ENCODE measurements around the gene ECSCR.
A peak's percentile ranks its signal among the peaks of the same experiment; 100 is the strongest.

ECSCR gene

DNA sequence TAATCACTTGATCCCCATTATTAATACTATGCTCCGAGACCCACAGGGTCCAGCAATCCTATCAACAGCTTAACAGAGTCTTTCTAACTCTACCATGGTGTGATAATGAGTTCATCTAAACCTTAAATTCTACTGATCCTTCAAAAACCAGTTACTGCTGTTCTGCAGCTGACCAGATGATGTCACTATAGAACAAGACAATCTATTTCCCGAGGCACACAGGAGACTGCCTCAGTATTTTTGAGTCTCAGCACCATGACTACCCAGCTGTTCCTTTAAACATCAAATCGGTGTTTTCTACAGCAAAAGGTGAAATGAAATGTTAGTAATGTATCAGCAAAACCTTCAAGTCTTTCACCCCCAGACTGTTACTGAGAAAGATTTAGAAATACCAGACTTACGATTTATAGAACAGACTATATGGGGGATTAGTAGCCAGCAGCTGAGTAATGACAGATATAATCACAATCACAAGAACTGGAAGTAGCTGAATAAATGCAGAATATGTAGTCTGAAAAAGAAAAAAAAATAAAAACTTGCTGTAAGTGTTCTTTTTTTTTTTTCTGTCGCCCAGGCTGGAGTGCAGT, 40.1 kb downstream of the ECSCR start:
- Histone ChIP-seq H3K36me3 (peaks cover 17% of the 10 kb centered on the region), H3K27me3 (no peaks in the 10 kb centered on the region)

DNA sequence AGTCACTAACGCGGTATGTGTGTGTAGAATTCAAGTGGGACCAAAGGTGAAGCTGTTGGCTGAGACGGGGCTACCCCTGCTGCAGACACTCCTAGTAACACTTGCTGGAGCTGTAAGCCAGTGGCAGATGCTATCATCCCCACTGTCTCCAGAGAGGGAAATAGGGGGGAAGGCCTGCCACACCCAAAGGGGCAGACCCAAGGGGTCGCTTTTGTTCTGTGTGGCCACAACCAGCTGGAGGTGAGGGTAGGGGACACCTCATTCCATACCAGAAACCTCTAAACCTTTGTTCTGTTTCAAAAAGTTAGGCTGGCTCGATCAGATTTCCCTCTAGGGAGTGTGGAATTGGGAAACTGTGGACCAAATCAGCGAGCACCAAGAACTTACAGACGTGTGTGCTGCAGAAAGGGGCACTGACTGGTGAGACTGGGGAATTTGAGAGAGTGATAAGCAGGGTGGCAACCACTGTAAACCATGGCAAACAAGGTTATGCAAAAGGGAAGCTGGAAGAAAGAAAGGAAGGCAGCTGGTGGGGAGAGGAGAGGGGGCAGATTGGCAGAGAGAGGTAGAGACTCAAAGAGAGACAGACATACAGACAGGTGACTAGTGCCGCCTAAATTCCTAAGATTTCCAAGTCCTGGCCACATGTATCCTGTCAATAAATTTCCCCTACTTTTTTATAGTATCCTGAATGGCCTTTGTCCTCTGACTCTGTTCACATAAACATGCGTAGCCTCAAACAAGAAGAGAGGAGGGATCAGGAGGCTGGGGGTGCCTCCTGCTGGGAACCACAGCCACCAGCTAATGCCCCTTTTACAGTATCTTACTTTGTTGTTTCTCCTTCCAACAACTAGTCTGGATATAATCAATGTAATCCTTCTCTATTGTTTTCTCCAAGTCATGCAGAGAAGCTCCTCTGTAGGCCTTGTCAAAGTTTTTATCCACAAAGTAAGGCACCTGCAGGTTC, 43.0 kb downstream of the ECSCR start:
- DNase-seq, result no peak
- Histone ChIP-seq H3K9me3 (no peaks in the 10 kb centered on the region), H3K27me3 (no peaks in the 10 kb centered on the region), H3K4me1 (no peaks in the 10 kb centered on the region), H3K4me3 (ENCODE audit: low read depth, low read length) (no peak overlapping the region), H3K36me3 (peaks cover 22% of the 10 kb centered on the region)
- TF ChIP-seq CTCF (IDR thresholded peaks at IDR 0.05; ENCODE audit: low read depth, low read length), result no peak

More for the DNA sequence above, 40.1 kb downstream of the ECSCR start:
- TF ChIP-seq CTCF (IDR thresholded peaks at IDR 0.05; ENCODE audit: low read depth, low read length), result peak; percentile 95
- no peaks in the 10 kb centered on the region for H3K4me1 ChIP-seq
- no peaks in the 10 kb centered on the region for H3K9me3 ChIP-seq
- no peak overlapping the region for H3K4me3 ChIP-seq (ENCODE audit: low read depth, low read length)
- DNase-seq, result peak; percentile 47

DNA sequence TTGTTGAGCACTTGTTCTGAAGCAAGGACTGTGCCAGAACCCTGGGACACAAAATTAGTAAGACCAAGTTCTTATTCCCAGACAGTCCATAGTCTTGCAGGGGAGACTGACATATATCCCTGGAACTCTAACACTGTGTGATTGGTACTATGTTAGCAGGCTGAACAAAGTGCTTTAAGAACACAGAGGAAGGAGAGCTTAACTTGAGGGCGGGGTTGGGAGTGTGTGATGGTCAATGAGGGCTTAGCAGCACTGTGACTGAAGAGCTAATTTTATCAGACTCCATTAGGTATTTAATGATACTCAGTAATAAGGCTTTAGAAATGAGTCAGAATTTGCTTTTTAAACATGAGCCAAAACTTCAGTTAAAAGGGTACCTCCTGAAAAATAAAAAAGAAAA, 43.8 kb downstream of the ECSCR start:
- peaks cover 20% of the 10 kb centered on the region for H3K36me3 ChIP-seq
- H3K4me1 ChIP-seq, result no peaks in the 10 kb centered on the region
- no peak for DNase-seq
- H3K9me3 ChIP-seq, result no peaks in the 10 kb centered on the region
- H3K4me3 ChIP-seq (ENCODE audit: low read depth, low read length), result no peak overlapping the region
- no peak for TF ChIP-seq CTCF (IDR thresholded peaks at IDR 0.05; ENCODE audit: low read depth, low read length)
- no peaks in the 10 kb centered on the region for H3K27me3 ChIP-seq

DNA sequence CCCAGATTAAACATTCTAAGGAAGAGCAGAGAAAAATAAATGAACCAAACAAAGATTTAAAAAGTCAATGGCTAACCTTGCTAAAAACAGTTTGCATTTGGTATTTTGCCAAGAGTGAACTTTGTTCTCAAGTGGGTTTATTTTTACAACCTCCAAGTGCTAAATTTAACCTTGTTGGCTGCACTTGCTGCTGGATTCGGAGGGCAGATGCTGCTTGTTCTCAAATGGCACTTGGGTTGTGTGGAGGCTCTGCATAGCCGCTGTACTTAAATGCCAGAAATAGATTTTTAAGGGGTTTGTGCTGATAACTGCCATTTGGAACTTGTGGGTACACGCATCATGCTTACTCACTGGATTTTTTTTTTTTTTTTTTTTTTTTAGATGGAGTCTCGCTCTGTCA, 45.3 kb downstream of the ECSCR start:
- no peak for TF ChIP-seq CTCF (IDR thresholded peaks at IDR 0.05; ENCODE audit: low read depth, low read length)
- no peaks in the 10 kb centered on the region for H3K27me3 ChIP-seq

DNA sequence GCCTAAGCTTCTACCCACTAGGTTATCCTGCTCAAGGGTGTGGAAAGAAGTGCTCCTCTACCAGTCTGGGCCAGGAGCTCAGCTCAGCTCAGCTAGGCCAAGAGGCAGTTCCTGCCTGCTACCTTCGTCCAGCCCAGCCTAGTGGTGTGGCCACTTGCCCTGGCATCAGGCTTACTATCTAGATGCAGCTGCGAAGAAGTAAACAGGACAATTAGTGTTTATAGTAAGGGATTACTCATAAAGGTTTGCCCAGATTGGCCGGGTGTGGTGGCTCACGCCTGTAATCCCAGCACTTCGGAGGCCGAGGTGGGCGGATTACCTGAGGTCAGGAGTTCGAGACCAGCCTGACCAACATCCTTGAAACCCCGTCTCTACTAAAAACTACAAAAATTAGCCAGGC, 45.9 kb downstream of the ECSCR start:
- Histone ChIP-seq H3K4me3 (ENCODE audit: low read depth, low read length) (no peak overlapping the region), H3K9me3 (no peaks in the 10 kb centered on the region), H3K27me3 (no peaks in the 10 kb centered on the region), H3K4me1 (no peaks in the 10 kb centered on the region), H3K36me3 (peaks cover 16% of the 10 kb centered on the region)
- TF ChIP-seq CTCF (IDR thresholded peaks at IDR 0.05; ENCODE audit: low read depth, low read length), result no peak
- no peak for DNase-seq

More for the DNA sequence above, 45.3 kb downstream of the ECSCR start:
- H3K4me3 ChIP-seq (ENCODE audit: low read depth, low read length), result no peak overlapping the region
- H3K4me1 ChIP-seq, result no peaks in the 10 kb centered on the region
- DNase-seq, result no peak
- peaks cover 19% of the 10 kb centered on the region for H3K36me3 ChIP-seq
- no peaks in the 10 kb centered on the region for H3K9me3 ChIP-seq

DNA sequence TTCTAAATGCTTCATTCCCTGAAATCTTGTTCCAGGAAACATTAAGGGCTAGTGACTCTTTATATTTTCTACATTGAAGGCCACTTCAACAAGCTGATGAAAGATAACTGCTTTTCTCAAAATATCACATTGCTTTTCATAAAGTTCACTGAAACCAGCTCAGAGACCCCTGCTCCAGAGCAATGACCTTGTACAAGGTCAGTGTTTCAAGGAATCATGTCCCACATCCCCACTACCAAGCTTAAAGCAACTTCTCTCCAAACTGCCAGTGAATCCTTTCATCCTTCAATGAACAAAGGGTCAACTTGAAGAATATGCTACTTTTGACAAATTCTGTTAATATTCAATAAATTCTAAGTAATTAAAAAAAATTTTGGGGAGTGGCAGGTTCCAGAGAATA, 46.7 kb downstream of the ECSCR start:
- Histone ChIP-seq H3K36me3 (peaks cover 16% of the 10 kb centered on the region), H3K27me3 (no peaks in the 10 kb centered on the region), H3K9me3 (no peaks in the 10 kb centered on the region), H3K4me1 (no peaks in the 10 kb centered on the region), H3K4me3 (ENCODE audit: low read depth, low read length) (no peak overlapping the region)
- no peak for DNase-seq
- no peak for TF ChIP-seq CTCF (IDR thresholded peaks at IDR 0.05; ENCODE audit: low read depth, low read length)

All from BE2C (cell line).